ENCODE measurements around the gene CERS5.

The CERS5 gene

DNA sequence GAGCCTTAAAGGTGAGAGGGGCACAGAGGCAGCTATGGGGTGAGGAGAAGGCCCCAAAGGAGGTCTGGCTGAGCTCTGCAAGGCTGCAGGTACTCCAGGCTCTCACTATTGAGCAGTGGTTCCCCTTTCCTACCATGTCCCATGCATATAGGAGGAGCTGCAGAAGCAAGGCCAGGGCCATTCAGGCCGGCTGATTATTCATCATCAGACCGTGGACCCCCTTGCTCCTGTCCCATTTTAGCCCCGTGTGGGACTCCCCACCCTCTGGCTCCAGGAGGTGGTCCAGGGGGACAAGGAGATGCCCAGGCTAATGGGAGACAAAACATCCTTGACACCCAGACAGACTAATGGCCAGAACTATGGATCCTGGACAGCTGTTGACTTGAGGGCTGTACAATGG is 60.3 kb downstream of the CERS5 start:
- H3K27ac ChIP-seq = no peak overlapping the region
- DNase-seq (ENCODE audit: low read depth, low spot score) = no peak

DNA sequence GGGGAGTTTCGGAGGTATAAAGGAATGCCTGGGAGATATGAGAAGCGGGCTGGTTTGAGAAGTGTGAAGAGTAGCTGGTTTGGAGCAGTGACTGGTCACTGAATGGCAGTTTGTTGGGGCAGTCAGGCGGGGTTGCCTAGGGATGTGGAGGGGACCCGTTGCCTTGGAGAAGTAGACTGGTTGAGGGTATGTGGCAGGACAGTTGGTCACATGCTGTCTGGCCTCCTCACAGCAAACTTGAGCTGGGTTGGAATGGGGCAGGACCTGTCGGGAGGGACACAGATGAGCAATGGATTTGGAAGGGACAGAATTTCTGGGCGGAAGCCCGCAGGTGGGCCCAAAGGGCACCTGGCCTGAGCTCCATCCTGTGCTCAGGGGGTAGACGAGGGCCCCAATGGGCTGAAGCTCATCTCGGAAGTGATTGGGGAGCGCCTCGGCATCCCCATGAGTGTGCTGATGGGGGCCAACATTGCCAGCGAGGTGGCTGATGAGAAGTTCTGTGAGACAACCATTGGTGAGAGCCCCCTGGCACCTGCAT is 61.2 kb downstream of the CERS5 start:
- DNase-seq (ENCODE audit: low read depth, low spot score) = no peak
- no peak overlapping the region for H3K27ac ChIP-seq

- no peak overlapping the region for H3K27ac ChIP-seq
- DNase-seq (ENCODE audit: low read depth, low spot score) = no peak
Measured at GRCh38 chr12:50104417-50105366, 62.5 kb downstream of the CERS5 start.

DNA sequence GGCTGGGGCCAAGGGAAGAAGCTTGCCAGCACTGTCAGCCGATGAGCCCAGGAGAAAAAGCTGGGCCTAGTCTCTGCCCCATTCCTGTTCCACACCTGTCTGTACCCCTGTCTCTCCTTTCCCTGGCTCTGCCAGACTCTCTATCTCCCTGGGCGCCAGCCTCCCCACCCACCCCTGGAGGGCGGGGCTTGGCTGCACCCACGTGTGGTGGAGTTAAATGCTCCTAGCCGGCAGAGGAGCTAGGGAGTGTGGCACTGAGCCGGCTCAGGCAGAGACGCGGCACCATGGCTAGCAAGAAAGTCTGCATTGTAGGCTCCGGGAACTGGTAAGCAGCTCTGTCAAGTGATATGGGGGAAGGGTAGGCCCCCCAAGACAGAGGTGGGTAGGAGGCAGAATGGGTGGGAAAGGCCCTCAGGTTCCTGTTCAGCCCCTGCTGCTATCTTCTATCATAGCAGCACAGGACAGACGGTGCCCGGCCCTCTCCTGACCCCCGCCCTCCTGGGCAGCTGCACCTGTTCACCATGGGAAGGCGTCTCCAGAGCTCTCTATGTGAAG is 63.3 kb downstream of the CERS5 start, which contains the start of gene GPD1:
Gene GPD1 (plus strand): TSS at position 242 of the 555 bp plus-strand sequence. CDS start 43 bp downstream, at position 285.
- H3K27ac ChIP-seq = no peak within 1 kb of the TSS
- DNase-seq (ENCODE audit: low read depth, low spot score) = no peak

GRCh38 chr12:50103351-50103750 is 63.8 kb downstream of the CERS5 start:
- no peak overlapping the region for H3K27ac ChIP-seq

DNA sequence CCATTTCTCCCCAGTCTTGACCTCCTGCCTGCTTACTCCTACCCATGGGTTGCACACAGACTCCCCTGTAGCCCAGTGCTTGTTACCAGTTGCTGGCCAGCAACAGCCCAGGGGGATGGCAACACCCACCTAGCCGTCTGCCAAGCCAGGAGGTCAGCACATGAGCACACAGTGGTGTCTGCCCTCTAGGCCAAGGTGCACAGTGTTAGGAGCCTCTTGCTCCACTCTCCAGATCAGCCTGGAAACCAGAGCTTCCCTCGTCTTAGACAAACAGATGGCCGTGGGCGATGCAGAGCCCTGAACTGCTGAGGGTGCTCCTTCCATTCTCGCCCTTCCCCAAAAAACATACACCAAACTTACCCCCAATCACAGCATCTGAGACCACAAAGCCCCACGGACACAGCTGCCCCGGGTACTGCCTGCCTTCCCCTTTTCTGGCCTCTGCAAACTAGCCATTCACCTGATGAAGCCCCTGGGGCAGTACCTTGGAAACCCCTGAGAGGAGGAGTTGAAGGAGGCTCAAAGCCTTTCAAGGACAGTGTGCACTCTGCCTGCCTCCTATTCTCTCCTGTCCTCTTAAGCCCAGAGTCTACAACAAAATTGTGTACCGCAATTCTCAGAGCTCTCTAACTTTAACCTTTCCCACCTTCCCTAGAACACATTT is 64.4 kb downstream of the CERS5 start:
- DNase-seq (ENCODE audit: low read depth, low spot score) = no peak
- no peak overlapping the region for H3K27ac ChIP-seq

More at GRCh38 chr12:50103351-50103750, 63.8 kb downstream of the CERS5 start:
- DNase-seq (ENCODE audit: low read depth, low spot score) = no peak

DNA sequence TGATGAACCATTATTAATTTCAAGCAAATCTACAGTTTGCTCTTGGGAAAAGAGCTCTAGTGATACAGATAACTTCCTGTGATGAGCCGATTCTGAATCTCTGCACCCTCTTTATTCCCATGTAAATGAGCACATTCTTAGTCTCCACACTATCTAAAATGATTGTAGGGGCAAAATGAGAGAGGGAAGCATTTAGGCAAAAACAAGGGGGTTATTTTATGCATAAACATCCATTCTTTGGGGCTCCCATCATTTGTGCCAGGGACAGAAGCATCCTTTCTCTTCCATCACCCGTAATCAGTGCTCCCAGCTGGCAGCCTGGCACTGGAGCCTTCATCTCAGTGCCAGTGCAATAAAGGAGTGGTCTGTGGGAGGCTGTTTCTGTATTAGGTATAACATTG is 65.0 kb downstream of the CERS5 start:
- DNase-seq (ENCODE audit: low read depth, low spot score) = no peak
- no peak overlapping the region for H3K27ac ChIP-seq

GRCh38 chr12:50101663-50102062 is 65.5 kb downstream of the CERS5 start:
- H3K27ac ChIP-seq = no peak overlapping the region
- DNase-seq (ENCODE audit: low read depth, low spot score) = no peak

GRCh38 chr12:50100561-50100960 is 66.6 kb downstream of the CERS5 start:
- H3K27ac ChIP-seq = no peak overlapping the region
- no peak for DNase-seq (ENCODE audit: low read depth, low spot score)

GRCh38 chr12:50099302-50100008 is 67.7 kb downstream of the CERS5 start:
- H3K27ac ChIP-seq = peak overlapping the region; percentile 27

GRCh38 chr12:50097952-50098351 is 69.2 kb downstream of the CERS5 start:
- no peak for DNase-seq (ENCODE audit: low read depth, low spot score)
- no peak overlapping the region for H3K27ac ChIP-seq

More at GRCh38 chr12:50099302-50100008, 67.7 kb downstream of the CERS5 start:
- no peak for DNase-seq (ENCODE audit: low read depth, low spot score)

DNA sequence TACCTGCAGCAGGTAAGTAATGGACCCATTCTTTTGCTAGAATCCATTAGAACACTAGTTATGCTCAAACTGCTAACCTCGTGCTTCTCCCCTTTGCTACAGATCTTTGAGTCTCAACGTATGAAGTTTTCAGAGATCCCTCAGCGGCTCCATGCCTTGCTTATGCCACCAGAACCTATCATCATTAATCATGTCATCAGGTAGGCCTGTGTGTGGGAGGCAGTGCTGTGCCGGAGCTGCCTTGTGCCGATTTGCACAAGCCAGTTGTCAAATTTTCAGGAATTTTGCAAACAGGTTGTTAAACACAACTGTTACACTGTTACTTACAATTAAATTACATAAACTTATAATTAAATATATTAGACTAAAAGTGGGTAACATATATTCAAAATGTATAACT is 76.8 kb downstream of the CERS5 start:
- no peak overlapping the region for H3K27ac ChIP-seq
- DNase-seq (ENCODE audit: low read depth, low spot score) = no peak

- no peak for DNase-seq (ENCODE audit: low read depth, low spot score)
- peak overlapping the region; percentile 100 for H3K27ac ChIP-seq
Measured at GRCh38 chr12:50089730-50090129, 77.4 kb downstream of the CERS5 start.

DNA sequence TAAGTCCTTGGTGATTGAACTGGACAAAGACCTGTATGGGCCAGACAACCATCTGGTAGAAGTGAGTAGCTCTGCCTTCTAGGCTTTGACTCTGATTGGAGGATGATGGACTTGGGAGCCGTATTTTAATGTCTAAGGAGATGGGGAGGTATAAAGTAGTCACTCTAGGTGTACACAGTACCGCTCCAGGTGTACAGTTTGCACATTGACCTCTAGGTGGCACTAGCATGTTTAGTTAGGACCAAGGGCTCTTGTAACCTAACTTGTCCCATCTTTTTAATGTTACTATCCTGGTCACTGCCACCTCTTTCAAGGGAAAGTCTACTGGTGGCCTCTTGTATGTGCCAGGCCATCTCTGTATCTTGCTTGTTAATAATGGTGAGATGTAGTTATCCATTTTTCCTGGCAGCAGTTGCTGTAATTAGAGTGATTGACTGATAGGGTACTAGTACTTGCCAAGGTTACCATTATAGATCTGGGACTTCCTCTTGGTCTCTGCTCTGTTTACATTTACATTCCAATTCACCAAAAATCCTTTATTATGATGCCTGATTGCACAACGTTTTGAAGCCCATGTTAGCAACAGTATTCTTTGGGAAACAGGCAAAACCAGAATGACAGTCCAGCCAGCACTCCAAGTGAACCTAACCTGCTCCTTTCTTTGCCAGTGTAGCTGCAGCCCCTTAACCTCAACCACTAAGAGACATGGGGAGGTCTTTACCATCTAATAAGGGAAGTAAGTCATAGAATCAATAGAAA is 78.4 kb downstream of the CERS5 start:
- peak overlapping the region; percentile 100 for H3K27ac ChIP-seq

GRCh38 chr12:50087995-50088394 is 79.2 kb downstream of the CERS5 start:
- peak; percentile 56 for DNase-seq (ENCODE audit: low read depth, low spot score)
- H3K27ac ChIP-seq = peak overlapping the region; percentile 100

More for the DNA sequence above, 78.4 kb downstream of the CERS5 start:
- no peak for DNase-seq (ENCODE audit: low read depth, low spot score)

- H3K27ac ChIP-seq = peak overlapping the region; percentile 100
- no peak for DNase-seq (ENCODE audit: low read depth, low spot score)
Measured at GRCh38 chr12:50087151-50087550, 80.0 kb downstream of the CERS5 start.

- peak overlapping the region; percentile 100 for H3K27ac ChIP-seq
- DNase-seq (ENCODE audit: low read depth, low spot score) = no peak
Measured at GRCh38 chr12:50086148-50086547, 81.0 kb downstream of the CERS5 start.

DNA sequence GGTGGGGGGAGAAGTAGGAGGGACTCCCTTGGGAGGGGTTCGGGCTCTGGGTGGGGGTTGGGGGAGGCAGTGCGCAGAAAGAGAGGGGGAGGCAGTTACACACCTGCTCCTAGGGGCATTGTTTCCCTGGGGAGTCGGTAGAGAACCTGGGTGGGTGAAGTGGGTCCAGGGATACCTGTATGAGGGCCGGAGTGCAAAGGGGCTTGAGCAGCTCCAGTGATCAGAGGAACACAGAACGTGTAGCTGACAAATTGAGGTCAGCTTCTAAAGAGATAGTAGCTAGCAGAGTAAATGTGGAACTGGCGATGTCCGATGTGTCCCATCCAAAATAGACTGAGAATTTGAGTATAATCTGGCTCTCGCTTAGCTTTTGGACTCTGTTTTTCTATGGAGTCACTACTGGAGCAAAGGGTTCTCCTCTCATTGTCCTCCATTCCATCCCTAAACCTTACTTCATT is 81.5 kb downstream of the CERS5 start:
- DNase-seq (ENCODE audit: low read depth, low spot score) = no peak
- H3K27ac ChIP-seq = peak overlapping the region; percentile 100
